ENCODE measurements around the gene POLQ. TPM values are rescaled to one million over a fixed set of nuclear protein-coding genes. Genes with fewer than 3 reads are reported as not detected.

POLQ gene
- total RNA-seq, 1 experiment from 2014 or later: 20.3 TPM

DNA sequence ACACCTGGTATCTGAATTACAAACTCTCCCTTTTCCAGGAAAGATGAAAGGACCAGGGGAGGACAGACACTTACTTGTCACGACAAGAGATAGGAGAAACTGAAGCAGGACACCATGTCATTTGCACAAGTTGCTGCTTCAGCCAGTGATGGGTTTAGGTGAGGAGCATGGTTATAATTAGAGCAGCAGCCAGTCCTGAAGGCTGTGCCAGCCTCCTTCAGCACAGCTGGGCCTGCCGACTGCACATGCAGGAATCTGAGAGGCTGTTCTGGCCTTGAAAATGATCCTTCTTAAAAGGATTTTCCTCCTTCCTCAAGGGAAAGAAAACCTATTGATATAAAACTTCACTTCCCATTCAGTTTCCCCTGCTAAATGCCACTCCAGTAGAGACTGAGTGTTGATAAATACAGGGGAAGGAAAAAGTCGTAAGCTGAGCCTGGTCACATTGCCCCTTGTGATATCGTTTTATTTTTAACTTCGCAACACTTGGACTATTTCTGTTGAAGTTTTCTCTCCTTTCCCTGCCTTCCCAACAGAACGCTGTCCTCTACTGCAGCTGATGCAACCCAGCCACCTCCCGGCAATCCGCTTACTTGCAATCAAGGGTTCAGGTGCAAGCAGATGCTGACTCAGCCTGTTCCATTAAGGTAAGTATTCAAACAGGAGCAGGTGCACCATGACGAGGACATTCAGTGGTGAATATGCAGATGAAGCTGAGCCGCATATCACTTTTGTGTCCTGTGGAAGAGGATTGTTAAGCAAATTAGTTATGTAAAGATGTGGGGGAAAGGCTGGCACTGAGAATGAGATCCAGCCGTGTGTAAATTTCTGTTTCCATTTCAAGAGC is 47.3 kb upstream of the POLQ start, which contains the start of gene FBXO40:
Gene FBXO40, plus strand, starts transcription at position 524 of the 847 bp plus-strand sequence. CDS start 27,197 bp downstream, outside the sequence.
- CTCF ChIA-PET: no interaction called here
- no peaks in the 10 kb centered on the region for H3K36me3 ChIP-seq (ENCODE audit: insufficient read depth, low read length, poor library complexity, severe bottlenecking)
- DNase-seq (ENCODE audit: low spot score): no peak
- H3K9me3 ChIP-seq (ENCODE audit: low read depth, low read length, poor library complexity, severe bottlenecking): no peaks in the 10 kb centered on the region
- TF ChIP-seq, protein P1, sequence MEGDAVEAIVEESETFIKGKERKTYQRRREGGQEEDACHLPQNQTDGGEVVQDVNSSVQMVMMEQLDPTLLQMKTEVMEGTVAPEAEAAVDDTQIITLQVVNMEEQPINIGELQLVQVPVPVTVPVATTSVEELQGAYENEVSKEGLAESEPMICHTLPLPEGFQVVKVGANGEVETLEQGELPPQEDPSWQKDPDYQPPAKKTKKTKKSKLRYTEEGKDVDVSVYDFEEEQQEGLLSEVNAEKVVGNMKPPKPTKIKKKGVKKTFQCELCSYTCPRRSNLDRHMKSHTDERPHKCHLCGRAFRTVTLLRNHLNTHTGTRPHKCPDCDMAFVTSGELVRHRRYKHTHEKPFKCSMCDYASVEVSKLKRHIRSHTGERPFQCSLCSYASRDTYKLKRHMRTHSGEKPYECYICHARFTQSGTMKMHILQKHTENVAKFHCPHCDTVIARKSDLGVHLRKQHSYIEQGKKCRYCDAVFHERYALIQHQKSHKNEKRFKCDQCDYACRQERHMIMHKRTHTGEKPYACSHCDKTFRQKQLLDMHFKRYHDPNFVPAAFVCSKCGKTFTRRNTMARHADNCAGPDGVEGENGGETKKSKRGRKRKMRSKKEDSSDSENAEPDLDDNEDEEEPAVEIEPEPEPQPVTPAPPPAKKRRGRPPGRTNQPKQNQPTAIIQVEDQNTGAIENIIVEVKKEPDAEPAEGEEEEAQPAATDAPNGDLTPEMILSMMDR (conservative IDR thresholded peaks at IDR 0.05; ENCODE audit: low read depth, low read length): no peak
- no peak for TF ChIP-seq EZH2 (IDR thresholded peaks at IDR 0.05; ENCODE audit: borderline replicate concordance, low read depth, low read length, poor library complexity, severe bottlenecking)
- intact Hi-C loops (cut with micrococcal nuclease; ENCODE audit: unreplicated experiment): no loop called here
- no peak within 1 kb of the TSS for H3K27ac ChIP-seq (ENCODE audit: low read depth, low read length, poor library complexity, severe bottlenecking)
- no peaks in the 10 kb centered on the region for H3K27me3 ChIP-seq (replicated peaks; ENCODE audit: insufficient read depth, low read depth, low read length, poor library complexity)
- no TSS peak for BruUV-seq (replicated peaks)
- POLR2A ChIA-PET (ENCODE audit: low non-redundant PET): no interaction called here
- H3K4me1 ChIP-seq (ENCODE audit: insufficient read depth, low read length, poor library complexity, severe bottlenecking): no peaks in the 10 kb centered on the region
- no peak within 1 kb of the TSS for H3K4me3 ChIP-seq (ENCODE audit: low read depth, low read length, poor library complexity, severe bottlenecking)

DNA sequence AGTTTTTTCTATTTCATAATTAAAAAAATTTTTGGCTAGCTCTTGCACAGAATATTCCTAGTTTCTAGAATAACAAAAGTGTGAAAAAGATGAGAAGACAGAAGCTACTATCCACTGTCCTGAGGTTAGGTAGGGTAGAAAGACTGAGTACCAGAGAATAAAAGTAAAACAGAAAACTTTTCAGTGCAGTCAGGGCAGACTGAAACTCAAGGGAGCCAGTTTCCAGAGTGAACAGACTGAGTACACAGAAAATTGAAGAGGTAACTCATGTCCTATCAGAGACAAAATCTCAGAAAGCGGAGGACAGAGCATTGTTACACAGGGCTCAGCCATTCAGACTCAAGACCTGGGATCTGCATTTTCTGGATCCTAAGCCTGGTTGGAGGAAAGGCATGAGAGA is 38.6 kb upstream of the POLQ start:
- intact Hi-C loops (cut with micrococcal nuclease; ENCODE audit: unreplicated experiment): no loop called here
- no peaks in the 10 kb centered on the region for H3K27me3 ChIP-seq (replicated peaks; ENCODE audit: insufficient read depth, low read depth, low read length, poor library complexity)
- H3K4me1 ChIP-seq (ENCODE audit: insufficient read depth, low read length, poor library complexity, severe bottlenecking): no peaks in the 10 kb centered on the region
- no peak overlapping the region for H3K27ac ChIP-seq (ENCODE audit: low read depth, low read length, poor library complexity, severe bottlenecking)
- no peak for DNase-seq (ENCODE audit: low spot score)
- H3K4me3 ChIP-seq (ENCODE audit: low read depth, low read length, poor library complexity, severe bottlenecking): no peak overlapping the region
- no peaks in the 10 kb centered on the region for H3K36me3 ChIP-seq (ENCODE audit: insufficient read depth, low read length, poor library complexity, severe bottlenecking)
- BruUV-seq (replicated peaks): no TSS peak
- ChIA-PET CTCF (no interaction called here), POLR2A (ENCODE audit: low non-redundant PET) (no interaction called here)
- H3K9me3 ChIP-seq (ENCODE audit: low read depth, low read length, poor library complexity, severe bottlenecking): no peaks in the 10 kb centered on the region
- TF ChIP-seq EZH2 (IDR thresholded peaks at IDR 0.05; ENCODE audit: borderline replicate concordance, low read depth, low read length, poor library complexity, severe bottlenecking): no peak
- TF ChIP-seq, protein P1 (conservative IDR thresholded peaks at IDR 0.05; ENCODE audit: low read depth, low read length): no peak

DNA sequence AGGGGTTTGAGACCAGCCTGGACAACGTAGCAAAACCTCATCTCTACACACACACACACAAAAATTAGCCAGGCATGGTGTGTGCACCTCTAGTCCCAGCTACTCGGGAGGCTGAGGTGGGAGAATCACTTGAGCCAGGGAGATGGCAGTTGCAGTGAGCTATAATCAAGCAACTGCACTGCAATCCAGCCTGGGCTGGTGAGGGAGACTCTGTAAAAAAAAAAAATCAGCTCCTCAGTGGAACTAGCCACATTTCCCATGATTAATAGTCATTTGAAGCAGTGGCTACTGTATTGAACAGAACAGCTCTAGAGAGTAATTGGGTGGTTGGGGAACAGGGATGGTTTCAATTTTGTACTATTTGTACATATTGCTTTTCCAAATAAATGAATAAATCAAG is 35.9 kb upstream of the POLQ start:
- no peak for DNase-seq (ENCODE audit: low spot score)
- H3K4me1 ChIP-seq (ENCODE audit: insufficient read depth, low read length, poor library complexity, severe bottlenecking): no peaks in the 10 kb centered on the region
- no peak overlapping the region for H3K27ac ChIP-seq (ENCODE audit: low read depth, low read length, poor library complexity, severe bottlenecking)
- no peaks in the 10 kb centered on the region for H3K27me3 ChIP-seq (replicated peaks; ENCODE audit: insufficient read depth, low read depth, low read length, poor library complexity)
- CTCF ChIA-PET: no interaction called here
- intact Hi-C loops (cut with micrococcal nuclease; ENCODE audit: unreplicated experiment): no loop called here
- POLR2A ChIA-PET (ENCODE audit: low non-redundant PET): no interaction called here
- no peaks in the 10 kb centered on the region for H3K36me3 ChIP-seq (ENCODE audit: insufficient read depth, low read length, poor library complexity, severe bottlenecking)
- no peaks in the 10 kb centered on the region for H3K9me3 ChIP-seq (ENCODE audit: low read depth, low read length, poor library complexity, severe bottlenecking)
- TF ChIP-seq EZH2 (IDR thresholded peaks at IDR 0.05; ENCODE audit: borderline replicate concordance, low read depth, low read length, poor library complexity, severe bottlenecking): no peak
- TF ChIP-seq, protein P1 (conservative IDR thresholded peaks at IDR 0.05; ENCODE audit: low read depth, low read length): no peak
- BruUV-seq (replicated peaks): no TSS peak
- no peak overlapping the region for H3K4me3 ChIP-seq (ENCODE audit: low read depth, low read length, poor library complexity, severe bottlenecking)
